Measurements from ENCODE around the gene CD164. TPM values are rescaled to one million over a fixed set of nuclear protein-coding genes. Genes with fewer than 3 reads are reported as not detected.
"Not testable (repeated sequence)": the region's sequence is repeated elsewhere in the genome, so short reads cannot be mapped to it uniquely, and the experiment has no call there.

CD164 gene
- total RNA-seq, 1 donor from 2014 or later = 57.9 TPM

GRCh38 chr6:109377717-109378116 lies 4.5 kb downstream of the CD164 start:
- no peak for DNase-seq (ENCODE audit: low spot score in 2 of 2)
- no peak for FAIRE-seq

- no peak for FAIRE-seq
- DNase-seq (ENCODE audit: low spot score in 2 of 2) = no peak
These were observed 7.9 kb downstream of the CD164 start for GRCh38 chr6:109374326-109374892.

GRCh38 chr6:109373762-109374161 lies 8.5 kb downstream of the CD164 start:
- FAIRE-seq (no peak), DNase-seq (ENCODE audit: low spot score in 2 of 2) (no peak)

GRCh38 chr6:109373331-109373730 lies 8.9 kb downstream of the CD164 start:
- no peak for DNase-seq (ENCODE audit: low spot score in 2 of 2)
- FAIRE-seq = no peak

DNA sequence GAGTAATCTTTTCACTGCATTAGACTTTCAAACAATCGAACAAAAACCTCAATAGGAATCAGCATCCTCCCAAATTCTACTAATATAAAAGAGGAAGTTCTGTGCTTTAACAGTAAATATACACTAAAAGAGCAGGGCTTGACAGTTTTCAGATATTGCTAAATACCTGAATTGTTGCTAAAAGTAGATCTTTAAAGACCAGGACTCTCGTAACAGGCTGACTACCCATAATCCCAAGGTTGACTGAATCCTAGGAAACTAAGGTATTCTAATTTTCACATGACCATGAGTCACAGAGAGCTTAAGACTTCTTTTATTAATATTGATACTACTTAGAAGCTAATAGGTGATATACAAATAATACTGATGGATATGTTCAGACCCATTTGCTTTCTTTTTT lies 10.1 kb downstream of the CD164 start:
- FAIRE-seq = no peak
- DNase-seq (ENCODE audit: low spot score in 2 of 2) = no peak

DNA sequence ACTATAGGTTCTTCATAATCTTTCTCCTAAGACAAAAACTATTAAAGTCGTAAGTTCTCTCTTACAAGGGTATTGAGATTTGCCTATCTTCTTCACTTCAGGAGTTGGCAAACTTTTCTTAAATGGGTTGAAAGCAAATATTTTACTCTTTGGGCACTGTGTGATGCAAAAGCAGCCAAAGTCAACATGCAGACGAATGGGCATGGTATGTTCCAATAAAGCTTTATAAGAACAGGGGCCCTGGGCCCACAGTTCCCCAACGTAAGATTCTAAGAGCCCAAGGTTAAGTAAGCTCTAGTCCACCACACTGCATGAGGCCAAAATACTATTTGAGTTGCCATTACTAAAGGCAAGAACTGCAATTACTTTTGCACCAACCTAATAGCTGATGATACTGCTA lies 11.5 kb downstream of the CD164 start:
- DNase-seq (ENCODE audit: low spot score in 2 of 2) (no peak), FAIRE-seq (no peak)

GRCh38 chr6:109370336-109370735 lies 11.9 kb downstream of the CD164 start:
- DNase-seq (ENCODE audit: low spot score in 2 of 2) (no peak), FAIRE-seq (no peak)

GRCh38 chr6:109369728-109370127 lies 12.5 kb downstream of the CD164 start:
- FAIRE-seq (no peak), DNase-seq (ENCODE audit: low spot score in 2 of 2) (no peak)

DNA sequence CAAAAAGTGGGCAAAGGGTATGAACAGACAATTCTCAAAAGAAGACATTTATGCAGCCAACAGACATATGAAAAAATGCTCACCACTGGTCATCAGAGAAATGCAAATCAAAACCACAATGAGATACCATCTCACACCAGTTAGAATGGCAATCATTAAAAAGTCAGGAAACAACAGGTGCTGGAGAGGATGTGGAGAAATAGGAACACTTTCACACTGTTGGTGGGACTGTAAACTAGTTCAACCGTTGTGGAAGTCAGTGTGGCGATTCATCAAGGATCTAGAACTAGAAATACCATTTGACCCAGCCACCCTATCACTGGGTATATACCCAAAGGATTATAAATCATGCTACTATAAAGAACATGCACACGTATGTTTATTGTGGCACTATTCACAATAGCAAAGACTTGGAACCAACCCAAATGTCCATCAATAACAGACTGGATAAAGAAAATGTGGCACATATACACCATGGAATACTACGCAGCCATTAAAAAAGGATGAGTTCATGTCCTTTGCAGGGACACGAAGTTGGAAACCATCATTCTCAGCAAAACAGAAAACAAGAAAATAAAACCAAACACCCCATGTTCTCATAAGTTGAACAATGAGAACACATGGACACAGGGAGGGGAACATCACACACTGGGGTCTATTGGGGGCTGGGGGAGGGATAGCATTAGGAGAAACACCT lies 17.7 kb downstream of the CD164 start:
- not testable (repeated sequence) for FAIRE-seq; DNase-seq (ENCODE audit: low spot score in 2 of 2)

- no peak for FAIRE-seq
These were observed 18.5 kb downstream of the CD164 start for GRCh38 chr6:109363753-109364152.

DNA sequence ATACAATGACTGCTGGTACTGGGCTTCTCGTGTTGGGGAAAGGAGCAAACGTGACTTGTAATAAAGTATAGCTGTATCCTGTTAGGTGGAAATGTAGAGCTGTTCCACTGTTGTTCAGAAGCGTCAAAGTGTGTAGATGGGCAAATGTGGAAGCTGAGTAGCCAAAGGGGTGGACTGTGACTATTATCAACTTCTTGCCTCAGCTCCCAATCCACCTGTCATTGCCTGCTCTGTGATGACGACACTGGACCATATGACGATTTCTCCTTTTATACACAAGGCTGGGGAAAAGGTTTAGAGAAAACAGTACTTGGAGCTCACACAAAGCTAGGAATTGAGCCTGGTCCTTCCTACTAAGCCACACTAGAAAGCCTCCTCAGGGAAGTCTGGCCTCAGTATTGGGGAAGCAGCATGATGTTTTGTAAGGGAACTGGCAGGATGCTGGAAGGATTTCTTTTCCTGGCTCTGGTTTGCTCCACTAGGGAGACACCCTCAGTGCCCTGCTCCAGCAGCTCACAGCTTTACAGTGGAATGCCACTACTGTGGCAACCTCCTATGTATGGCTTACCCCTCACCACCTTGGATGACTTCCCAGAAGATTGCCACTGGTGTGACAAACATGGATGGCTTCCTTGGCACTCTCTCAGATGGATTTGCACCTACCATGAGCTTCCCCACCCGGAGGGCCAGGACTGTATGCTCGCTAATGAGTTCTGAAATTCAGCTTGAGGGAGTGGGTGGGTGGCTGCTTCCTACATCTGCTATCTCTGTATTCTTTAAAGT lies 20.0 kb downstream of the CD164 start:
- FAIRE-seq = no peak
- DNase-seq (ENCODE audit: low spot score in 2 of 2) = no peak

More at GRCh38 chr6:109363753-109364152, 18.5 kb downstream of the CD164 start:
- DNase-seq (ENCODE audit: low spot score in 2 of 2) = no peak

GRCh38 chr6:109360791-109361190 lies 21.5 kb downstream of the CD164 start:
- DNase-seq (ENCODE audit: low spot score in 2 of 2) = no peak
- FAIRE-seq = no peak

DNA sequence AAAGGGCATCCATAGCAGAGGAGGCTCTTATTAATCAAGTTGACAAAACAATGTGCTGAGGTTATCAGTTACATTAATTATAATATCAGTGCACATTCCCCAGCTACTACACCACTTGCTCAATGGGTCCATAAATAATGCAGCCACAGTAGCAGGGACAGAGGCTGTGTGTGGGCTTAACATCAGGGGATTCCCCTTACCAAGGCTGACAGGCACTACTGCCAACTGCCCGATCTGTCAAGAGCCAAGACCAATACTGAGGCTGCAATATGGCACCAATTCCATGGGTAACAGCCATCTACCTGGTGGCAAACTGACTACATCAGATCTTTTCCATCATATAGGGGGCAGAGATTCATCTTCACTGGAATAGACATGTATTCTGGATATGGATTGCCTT lies 22.0 kb downstream of the CD164 start:
- FAIRE-seq (no peak), DNase-seq (ENCODE audit: low spot score in 2 of 2) (no peak)

DNA sequence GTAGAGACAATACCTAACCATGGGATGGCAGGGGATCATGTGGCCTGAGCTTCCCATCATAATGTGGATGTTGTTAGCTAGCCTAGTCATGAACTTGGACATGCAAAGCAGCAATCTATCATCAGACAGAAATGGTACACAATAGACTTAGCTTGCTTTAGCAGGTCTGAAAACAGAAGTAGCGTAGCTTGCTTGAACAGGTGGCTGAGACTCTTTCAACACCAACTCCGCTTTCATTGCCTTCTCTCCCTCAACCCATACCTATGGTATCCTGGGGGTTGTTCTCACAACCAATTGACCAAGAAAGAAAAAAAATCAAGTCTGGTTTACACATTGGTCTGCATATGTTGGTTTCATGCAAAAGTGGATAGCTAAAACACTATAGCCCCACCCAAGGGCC lies 23.0 kb downstream of the CD164 start:
- DNase-seq (ENCODE audit: low spot score in 2 of 2) (no peak), FAIRE-seq (no peak)

GRCh38 chr6:109358204-109358603 lies 24.1 kb downstream of the CD164 start:
- FAIRE-seq (no peak), DNase-seq (ENCODE audit: low spot score in 2 of 2) (no peak)

DNA sequence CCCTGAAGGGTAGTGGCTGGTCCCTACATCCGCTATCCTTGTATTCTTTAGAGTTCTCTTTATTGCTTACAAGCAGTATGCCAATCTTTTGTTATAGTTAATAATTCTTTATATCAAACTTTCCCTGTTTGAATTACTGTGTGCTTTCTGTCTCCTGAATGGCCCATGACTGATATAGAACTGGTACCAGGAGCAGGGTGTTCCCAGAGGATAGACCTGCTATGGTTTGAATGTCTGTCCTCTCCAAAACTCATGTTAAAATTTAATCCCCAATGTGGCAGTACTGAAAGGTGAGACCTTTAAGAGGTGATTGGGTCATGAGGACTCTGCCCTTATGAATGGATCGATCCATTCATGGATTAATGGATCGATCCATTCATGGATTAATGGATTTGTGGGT lies 26.0 kb downstream of the CD164 start:
- no peak for FAIRE-seq
- no peak for DNase-seq (ENCODE audit: low spot score in 2 of 2)

DNA sequence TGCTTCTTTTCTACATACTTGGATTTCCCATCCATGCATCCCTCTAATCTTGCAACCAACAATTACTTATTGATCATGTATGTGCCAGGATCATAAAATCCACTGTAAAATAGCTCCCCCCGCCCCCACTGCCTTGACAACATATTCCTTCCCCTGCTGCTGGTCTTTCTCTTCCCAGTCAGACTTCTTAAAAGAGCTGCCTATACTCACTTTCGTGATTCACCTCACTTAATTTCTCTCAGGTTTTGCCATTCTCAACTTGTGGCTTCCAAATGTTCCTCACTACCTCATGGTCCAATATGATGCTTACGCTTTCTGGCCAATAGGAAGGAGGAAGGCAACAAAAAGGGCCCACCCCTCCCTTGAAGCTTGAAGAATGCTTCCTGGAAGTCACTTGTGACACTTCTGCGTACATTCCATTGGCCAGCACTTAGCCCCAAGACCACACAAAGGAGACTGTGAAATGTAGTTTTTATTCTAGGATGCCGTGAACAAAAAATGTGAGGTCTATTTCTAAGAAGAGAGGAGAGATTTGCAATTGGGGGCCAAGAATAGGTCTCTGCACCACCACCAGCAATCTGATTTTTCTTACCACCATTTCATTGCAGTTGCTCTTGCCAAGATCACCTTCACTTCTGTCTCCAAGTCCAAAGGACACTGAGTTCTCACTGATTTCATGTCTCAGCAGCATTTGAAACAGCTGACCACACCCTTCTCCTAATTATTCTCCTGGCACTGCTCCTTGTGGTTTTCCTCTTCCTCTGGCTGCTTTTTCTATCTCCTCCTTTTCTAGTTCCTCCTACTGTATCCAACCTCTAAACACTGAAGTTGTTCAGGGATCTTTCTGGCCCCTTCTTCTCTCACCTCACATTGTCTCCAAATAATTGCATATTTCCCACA lies 30.8 kb downstream of the CD164 start:
- no peak for FAIRE-seq

DNA sequence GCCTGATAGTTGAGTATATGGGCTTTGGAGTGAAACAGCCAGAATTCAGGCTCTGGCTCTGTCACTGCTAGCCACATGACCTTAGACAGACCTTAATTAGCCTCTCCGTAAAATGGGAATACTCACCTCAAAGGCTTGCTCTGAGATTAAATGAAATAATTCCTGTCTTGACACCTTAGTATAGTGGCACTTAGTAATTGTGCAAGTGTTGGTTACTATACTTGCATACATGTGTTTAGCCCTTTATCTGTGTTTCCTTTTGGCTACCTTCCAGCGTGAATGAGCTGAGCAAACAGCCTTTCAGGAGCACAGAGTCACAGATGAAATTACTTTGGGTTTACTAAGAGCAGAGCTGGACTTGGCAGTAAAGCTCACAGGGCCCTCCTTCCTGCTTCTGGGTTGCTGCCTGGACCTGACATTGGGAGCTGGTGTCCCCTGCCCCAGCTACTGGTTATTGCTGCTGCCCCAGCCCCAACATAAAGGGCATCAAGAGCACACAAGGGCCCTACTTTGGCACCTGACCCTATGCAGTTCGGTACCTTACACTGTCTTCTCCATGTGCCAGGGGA lies 32.8 kb downstream of the CD164 start:
- FAIRE-seq (no peak), DNase-seq (ENCODE audit: low spot score in 2 of 2) (no peak)

More for the DNA sequence above, 30.8 kb downstream of the CD164 start:
- no peak for DNase-seq (ENCODE audit: low spot score in 2 of 2)

GRCh38 chr6:109348226-109348625 lies 34.0 kb downstream of the CD164 start:
- no peak for DNase-seq (ENCODE audit: low spot score in 2 of 2)
- FAIRE-seq = no peak

- FAIRE-seq = no peak
- no peak for DNase-seq (ENCODE audit: low spot score in 2 of 2)
These were observed 34.5 kb downstream of the CD164 start for GRCh38 chr6:109347779-109348178.
